CD4-positive, alpha-beta T cell treated with Interferon alpha-2 for 1 hour (primary cell): ENCODE data around the gene ZACN.

Experiments used
- DNase-seq, 2 donors: peaks; one replicate each; pipeline ENCODE4 v3.0.0-alpha.2; 2020 to 2022

Gene ZACN

DNA sequence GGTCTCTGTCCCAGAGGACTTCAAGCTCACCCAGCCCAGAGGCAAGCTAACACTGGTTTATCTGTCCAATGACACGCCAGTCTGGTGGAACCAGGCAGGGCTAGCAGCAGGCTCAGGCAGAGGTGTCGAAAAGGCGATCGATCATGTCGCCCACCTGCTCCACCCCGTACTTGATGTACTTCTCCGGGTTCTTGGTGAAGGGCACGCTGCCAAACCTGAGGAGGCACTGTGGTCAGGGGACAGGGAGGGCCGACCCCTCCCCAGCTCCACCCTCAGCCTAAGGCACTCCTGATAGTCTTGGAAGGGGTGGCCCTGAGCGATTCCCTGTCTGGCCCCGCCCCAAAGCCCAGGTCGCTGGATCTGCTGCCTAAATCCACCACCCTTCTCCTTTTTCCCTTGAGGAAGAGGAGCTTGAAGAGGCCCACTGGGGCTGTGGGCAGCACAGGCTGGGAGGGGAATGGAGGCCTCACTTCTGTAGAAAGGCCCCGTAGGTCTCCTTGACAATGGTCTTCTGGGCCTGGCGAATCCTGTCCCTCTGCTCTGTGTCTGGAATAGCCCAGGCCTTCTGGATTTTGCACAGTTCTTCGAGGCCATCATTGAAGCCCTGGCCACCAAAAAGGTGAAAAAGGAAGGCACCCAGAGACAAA is 4.7 kb downstream of the ZACN start:
- no peak for DNase-seq

DNA sequence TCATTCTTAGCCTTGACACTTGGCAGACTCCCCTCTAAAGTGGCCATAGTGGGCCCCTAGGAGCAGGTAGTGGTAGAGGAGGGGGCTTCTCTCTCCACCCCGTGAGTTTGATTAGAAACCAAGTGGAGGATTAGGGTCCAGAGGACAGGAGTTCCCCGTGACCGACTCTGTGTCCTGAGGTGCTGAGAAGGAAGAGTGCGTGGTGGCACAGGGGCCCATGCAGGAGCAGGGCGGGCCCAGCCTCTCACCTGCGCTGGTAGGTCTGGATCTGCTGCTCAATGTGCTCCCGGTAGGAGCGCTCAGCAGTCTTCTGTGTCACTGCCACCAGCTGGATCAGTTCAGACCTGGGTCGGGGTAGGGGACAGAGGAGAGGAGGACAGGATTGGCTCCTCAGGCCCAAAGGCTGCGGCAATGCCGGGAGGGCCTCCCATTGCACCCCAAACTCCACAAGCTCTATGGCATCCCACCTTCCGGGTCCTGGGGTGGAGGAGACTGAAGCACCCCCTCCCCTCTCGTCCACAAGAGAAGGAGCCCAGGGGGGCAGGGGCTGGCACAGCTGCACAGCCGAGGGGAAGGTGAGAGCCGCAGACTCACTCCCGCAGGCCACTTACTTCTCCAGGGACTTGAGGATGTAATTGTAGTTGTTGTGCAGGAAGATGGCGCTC is 6.2 kb downstream of the ZACN start:
- no peak for DNase-seq

DNA sequence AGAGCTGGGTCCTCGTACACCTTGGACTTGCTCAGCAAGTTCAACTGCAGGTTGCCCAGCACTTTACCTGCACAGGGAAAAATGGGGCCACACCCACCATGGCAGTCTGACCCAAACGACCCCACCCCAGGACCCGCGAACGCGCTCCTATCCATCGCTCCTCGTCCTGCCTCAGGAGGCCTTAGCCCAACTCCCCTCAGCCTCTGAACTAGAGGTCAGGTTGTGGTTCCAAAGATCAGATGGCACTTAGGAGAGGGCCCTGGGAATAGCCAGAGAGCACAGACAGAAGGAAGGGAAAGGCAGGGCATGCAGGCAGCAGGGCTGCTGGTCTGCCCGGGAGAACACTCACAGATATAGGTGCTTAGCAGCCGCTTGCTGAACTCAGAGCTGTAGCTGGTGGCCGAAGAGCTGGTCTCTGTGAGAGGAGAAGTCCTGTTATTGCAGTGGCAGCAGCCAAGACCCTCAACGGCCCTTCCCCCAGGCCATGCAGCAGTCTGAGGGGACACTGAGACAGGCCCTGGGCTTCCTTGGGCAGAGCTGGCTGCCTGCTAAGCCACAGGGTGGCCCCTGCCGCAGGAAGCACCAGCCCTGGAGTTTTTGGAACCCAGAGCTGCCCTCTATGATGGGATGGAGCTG is 6.9 kb downstream of the ZACN start:
- DNase-seq: no peak

DNA sequence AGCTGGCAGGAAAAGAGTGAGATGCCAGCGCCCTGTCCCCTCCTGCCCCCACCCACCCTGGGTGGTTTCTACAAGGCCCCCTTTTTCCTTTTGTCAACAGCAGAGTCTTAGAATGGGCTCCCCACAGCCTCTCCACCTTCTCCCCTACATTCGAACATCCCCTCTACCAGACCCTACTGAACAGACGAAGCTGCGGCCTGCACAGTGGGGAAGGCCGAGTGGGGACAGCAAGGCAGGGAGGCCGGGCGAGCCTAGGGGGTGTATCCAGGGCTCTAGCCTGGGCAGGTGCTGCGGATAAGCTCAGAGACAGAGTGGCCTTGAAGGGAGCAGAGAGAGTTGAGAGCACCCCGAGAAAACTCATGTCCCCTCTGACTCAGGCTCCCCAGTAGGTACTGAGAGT is 7.4 kb downstream of the ZACN start:
- no peak for DNase-seq

DNA sequence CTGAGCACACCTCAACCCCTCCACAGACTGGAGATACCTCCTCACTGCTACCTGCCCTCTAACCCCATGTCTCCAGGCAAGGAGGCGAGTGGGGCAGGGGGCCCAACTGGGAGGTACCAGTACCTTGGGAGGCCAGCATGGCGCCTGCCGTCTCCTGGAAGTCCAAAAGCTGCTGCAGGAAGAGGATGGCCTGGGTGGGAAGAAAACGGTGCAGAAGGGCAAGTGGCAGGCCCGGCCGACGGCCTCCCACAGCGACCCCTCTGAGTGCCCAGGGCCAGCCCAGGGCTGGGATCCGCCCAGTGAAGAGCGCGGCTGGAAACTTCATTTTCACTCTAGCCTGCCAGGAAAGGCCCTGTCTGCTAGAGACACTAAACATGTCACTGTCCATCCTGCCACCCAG is 8.5 kb downstream of the ZACN start:
- no peak for DNase-seq

DNA sequence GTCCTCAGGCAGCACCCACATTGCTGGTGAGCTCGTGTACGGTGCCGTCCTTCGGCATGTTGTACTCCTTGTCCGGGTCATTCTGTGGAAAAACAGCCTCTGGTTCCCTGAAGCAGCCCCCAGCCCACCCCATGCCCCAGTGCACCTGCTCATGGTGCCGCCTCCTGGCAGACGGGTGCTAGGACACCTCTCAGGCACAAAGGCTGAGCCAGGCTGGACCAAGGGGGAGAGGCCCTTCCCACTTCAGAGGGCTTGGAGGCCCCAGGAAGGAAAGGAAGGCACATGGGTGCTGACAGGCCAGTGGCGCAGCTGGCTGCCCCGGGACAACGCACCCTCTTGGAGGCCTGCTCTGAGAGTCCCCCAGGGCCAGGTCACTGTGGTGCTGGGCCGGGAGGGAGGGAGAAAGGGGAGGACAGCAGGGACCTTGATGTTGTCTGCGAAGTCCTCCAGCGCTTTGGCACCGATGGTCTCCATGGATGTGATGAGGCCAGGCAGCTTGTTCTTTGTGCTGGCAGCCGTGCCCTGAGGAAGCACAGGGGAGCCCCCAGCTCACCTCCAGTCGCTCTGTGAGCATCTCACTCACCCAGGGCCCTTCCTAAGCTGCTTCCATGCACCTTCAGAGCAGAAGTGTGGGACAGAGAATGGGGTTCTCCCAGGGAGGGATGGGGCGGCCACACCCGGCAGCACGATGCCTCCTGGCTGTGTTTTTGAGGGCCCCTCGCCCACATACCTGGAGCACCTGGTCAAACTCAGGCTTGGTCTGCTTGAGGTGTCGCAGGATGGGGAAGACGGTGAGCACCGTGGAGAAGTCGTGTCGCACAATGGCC is 9.3 kb downstream of the ZACN start:
- DNase-seq: no peak

DNA sequence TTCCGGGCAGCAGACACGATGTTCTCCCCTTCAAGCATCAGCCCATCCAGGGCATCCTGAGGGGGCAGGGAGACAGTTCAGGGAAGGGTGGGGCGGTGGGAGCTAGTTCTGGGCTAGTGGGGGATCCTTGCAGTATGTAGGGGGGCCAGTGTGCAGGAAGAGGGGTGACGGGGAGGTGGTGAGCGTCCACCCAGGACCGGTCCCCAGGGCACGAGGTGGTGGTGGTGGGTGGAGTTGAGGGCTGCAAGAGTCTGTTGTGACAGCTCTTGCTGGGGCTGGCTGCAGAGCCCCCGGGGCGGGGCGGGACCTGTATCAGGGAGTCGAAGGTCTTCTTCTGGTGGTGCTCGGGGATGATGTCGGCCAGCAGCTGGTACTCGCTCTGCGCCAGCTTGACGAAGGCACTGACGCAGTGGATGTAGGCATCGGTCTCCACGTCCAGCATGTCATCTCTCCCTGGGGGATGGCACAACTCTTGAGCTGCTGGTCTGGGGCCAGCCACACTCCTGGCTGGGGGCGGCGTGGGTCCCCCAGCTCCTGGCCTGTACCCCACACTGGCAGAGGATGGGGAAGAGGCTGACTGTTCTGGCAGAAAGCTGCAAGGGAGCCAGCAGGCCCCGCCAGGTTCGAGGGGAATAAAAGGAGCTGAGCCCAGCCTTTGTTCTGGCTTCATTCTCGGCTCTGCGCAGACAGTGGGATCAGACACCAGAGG is 10.0 kb downstream of the ZACN start:
- no peak for DNase-seq

DNA sequence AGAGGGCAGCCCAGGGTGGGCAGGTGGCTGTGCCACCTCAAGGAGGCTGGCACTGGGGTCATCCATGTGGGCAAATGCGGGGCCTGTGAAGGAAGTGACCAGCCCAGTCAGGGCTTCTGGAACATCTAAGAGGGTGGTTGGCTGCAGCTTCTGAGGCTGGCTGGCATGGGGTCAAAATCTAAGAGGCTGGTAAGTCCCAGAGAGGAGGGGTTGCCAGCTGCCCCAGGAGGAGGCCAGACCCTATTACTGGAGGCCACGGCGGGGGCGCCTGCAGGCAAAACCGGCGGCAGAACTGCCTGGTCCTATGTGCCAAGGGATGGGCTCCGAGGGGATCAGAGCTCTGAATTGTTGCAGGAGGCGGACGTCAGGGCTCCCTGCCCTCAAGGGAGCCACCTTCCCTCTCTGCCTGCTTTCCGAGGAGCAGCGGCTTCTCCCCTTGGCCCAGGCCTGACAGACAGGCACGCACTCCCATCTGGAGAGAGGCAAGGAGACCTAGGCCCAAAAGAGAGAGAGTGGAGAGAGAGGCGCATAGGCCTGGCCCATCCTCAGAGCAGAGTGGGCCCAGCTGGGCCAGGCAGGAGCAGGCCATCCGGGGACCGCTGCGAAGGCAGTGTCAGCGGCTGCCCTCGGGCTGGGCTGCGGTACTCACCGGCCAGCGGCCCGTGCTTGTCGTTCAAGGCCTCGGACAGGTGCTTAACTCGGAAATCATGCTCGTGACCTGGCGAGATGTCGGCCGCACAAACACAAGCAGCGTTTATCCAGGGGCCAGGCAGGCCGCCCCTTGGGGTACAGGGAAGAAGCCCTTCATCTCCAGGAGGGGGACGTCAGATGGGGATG is 10.9 kb downstream of the ZACN start:
- DNase-seq: no peak

DNA sequence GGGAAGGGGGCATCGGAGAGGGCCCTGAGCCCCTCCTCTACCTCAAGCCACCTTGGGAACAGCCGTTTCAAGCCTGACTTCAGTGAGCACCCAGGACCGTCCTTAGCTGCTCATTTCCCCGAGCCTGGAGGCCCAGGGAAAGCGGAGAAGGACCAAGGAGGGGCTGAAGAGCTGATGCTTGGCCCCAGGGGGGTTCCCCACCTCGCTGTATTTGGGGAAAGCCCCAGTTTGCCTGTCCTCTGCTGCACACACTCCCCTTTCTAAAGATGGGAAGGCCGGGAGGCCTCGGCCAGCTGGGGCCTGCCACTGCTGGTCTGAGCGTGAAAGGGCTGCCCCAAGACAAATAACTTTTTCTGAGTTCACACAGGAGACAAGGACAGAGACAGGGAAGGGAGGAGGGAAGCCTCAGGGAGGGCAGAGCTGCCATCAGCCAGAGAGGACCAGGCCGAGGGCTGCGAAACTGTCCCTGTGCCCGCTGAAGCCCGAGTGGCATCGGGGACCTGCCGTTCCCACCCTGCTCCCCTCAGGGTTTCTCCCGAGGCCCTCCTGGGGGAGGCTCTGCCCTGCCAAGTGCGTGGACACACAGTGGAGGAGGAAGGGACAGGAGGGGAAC is 11.6 kb downstream of the ZACN start:
- DNase-seq: no peak

DNA sequence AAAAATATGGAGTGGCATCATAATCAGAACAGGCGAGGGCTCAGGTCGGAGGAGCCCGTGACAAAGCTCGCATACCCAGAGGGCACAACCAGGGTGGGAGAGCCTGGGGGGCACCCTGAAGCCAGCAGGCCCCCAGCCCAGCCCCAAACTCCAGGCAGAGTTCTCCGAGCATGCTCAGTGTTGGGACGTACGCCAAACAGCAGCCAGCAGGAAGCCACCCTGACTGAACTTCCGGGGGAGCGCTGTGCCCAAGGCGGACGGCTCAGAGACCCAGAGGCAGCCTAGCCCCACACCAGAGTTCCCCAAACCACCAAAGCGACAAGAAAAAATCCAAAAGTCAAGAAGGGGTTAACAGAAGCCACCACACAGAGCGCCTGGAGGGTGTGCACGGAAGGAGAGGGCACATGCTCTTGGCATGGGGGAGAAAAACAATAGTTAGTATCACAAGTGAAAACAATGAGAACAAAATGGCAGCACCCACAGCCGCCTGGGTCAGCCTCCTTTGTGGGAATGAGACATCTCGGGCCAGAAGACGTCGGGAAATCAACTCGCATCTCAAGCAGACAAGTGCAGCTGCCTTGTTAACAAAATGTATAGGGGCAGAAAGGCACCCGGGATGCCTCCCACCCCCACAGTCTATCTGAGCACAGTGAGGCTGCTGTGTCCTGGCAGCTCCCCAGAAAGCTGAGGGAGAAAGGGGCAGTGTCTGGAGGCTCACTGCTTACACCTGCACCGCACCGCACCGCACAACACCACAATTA is 12.7 kb downstream of the ZACN start:
- DNase-seq: no peak

DNA sequence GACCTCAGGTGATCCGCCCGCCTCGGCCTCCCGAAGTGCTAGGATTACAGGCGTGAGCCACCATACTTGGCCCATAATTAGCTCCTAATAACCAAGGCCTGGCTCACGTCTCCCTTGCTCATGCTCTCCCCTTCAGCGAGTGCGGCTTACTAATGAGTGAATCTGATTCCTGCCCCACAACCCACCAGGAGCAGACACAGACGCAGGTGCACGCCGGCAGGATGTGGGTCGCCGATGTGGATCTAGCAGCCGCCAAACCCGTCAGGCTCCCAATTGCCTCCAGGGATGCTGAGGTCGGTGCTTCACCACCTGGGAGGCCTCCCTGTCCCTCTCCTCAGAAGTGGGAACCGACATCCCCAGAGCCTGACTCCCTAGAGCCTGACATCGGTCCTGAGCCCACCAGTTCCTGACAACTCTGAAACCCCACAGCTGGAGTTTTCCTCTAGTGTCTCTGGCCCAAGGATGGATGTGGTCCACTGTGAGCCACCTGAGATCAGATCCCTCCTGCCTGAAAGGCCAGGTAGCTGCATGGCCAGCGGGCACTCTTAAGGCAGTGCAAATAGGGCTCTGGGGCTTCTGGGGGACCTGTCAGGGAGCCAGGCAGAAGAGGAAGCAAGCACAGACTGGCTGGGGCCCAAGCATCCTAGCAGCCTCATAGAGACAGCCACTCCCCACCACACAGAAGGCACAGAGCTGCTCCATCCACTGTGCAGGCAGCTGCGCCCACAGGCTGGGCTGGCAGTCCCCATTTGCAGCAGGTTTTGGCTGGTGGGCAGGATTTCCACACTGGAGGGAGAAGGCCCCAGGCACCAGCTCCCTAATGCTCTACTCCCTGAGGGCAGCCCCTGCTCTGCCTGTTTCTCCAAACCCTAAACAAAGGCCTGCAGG is 13.8 kb downstream of the ZACN start:
- no peak for DNase-seq

DNA sequence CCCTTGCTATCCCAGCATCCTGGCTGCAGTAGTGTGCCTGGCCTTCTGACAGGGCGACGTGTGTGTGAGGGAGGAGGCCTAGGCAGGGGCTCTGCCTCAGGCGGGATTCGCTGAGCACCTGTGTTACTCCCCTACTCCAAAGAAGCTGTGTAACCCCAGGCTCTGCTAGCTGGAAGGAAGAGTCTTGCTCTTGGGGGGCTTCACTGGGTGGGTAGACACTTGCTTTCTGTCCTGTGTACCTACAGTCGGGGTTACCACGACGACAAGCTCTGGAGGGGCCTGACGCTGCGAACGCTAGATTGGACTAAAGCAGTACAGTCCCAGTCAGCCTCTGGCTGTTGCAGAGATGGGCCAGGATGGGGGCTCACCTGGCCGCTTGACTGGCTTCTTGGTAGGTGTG is 15.1 kb downstream of the ZACN start:
- DNase-seq: no peak

DNA sequence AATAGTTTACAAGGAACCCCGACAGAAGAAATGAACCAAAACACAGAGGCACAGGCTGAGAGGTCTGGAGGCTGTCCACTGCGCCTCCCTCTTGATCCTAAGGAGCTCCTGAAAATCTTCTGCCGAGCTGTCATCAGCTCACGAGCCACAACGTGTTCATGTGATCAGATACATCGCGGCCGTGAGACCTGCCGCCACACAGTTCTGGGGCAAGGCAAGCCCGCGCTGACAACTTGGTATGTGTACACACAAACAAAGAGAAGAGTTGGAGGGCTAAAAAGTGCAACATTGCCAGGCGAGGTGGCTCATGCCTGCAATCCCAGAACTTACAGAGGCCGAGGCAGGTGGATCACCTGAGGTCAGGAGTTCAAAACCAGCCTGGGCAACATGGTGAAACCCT is 17.0 kb downstream of the ZACN start:
- no peak for DNase-seq

DNA sequence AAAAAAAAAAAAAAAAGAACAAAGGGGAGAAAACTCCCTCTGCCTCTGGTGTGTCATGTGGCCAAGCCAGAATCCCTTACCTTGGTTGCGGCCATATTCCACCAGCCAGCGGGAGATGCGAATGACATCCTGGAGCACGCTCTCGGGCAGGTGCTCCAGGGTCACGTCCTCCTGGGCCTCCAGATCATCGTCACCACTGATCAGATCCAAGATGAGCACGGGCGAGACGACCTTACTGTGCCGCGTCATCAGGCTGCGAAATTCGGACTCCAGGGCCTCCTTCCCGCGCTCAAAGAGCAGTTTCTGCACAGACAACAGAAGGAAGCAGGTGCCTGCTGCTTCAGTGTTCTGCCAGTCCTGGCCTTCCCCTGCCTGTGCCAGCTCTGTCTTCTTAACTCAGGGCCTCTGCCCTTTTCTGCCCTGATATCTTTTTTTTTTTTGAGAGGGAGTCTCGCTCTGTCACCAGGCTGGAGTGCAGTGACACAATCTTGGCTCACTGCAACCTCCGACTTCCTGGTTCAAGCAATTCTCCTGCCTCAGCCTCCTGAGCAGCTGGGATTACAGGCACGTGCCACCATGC is 18.8 kb downstream of the ZACN start:
- DNase-seq: no peak

DNA sequence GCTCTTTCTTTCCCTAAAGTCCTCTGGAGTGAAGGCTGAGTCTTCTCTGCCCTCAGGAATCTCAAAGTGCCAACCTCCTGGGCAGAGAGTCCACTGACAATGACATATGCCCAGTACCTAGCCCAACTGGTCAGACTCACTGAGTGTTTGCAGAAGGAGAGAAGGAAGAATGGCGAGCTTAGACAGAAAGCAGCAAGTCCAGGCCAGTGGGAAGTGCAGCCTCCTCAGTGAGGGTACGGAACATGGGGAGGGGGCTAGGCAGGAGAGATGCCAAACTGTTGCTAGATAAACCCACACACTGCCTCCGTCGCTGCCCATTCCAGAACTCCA is 23.9 kb downstream of the ZACN start:
- no peak for DNase-seq

DNA sequence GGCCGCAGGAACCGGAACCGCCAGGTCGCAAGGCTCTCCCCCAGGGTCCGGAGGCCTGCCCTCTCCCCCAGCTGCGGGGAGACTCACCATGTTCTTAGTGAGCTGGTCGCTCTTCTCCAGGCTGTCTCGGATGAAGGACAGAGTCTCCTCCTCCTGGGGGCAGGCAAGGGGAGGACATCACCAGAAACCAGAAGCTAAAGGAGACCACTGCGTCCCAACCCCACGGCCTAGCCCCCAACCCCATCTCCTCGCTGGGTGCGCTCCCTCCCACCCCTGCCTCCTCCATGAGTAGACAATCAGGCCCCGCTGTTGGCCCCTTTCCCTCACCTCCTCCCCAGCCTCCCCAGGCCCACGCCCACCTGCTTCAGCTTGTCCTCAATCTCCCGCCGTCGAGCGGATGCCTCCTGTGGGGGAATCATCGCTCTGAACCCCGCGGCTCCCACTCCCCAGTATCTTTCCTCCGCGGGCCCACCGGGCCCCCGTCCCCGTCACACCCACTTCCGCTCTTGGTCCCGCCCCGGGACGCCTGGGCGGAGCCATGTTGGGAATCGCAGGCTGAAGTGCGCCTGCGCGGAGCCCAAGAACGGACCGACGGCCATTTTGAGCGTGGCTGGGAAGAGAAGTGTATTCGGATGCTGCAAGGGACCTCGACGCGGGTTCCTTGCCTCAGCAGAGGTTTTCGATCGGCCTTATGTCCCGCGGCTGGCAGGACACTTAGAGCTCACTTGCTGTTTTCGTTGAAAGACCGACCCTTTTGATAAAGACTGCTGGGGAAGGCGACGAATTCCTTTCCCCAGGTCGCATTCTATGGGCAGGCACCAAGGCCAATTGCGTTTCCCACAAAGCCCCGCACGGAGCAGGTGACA is 24.5 kb downstream of the ZACN start, which contains the start of gene EXOC7:
Gene EXOC7, minus strand, starts transcription at position 514 of the 866 bp plus-strand sequence. Its CDS starts 95 bp downstream, at position 419.
- peak; percentile 91 to 94 for DNase-seq

DNA sequence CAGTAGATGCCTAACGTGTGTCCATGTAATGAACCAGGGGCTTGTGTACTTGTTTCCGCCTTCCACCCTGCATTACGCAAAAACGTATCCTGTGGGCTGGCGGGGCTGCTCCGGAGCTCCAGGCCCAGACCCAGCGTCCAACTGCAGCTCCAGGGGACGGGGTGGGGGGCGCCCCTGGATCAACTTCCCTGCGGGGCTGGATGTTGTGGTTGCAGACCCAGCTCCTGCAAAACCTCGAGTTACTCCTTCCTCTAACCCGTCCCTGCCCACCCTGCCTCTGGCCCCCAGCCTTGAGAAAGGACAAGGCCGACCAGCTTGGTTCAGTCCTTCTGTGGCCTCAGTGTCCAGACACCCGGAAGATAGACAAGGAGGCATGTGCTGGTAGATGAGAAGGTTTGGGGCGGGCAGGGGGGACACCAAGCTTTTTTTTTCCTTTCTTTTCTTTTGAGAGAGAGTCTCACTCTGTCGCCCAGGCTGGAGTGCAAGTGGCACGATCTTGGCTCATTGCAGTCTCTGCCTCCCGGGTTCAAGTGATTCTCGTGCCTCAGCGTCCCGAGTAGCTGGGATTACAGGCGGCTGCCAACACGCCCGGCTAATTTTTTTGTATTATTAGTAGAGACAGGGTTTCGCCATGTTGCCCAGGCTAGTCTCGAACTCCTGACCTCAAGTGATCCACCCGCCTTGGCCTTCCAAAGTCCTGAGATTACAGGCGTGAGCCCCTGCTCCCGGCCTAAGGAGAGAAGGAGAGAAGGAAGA is 25.3 kb downstream of the ZACN start:
- DNase-seq: no peak

DNA sequence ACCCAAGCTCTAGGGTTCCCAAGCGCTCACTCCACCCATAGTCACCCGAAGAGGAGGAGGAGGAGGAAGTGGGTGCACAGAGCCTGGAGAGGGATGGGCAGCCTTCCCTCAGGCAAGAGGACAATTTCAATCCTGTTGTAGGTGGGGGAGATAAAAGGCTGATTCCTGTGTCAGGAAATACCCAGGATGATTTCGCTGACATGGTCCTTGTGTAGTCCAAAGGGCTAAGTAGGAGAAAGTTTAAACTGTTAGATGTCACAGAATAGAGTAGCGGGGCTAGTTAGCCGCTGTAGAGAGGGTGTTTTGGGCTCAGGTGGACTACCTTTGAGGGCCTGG is 25.9 kb downstream of the ZACN start:
- no peak for DNase-seq
